HepG2 (cell line): ENCODE data around the gene MACROD2. TPM values are rescaled to one million over a fixed set of nuclear protein-coding genes. Genes with fewer than 3 reads are reported as not detected.

Source experiments
- ATAC-seq: fragments of 200-7000 bp; cut with Tn5 transposase; 3 replicates; pipeline ENCODE4 v1.9.1; 2020; ENCODE audit warnings: mild to moderate bottlenecking, moderate library complexity
- BruUV-seq: library from RNA; stranded (reverse); fragments of 400-500 nt; replicated peaks from 2 replicates; lab custom pipeline; 2021; lab: Mats Ljungman, UMichigan
- CTCF ChIA-PET: fragments of 300-600 bp; formaldehyde crosslinking; extraction: SDS; loops from one replicate; lab custom pipeline; 2021; ENCODE audit warnings: low total read pairs, inconsistent platforms, low intra/inter-chr PET ratio; lab: Yijun Ruan, JAX
- POLR2A ChIA-PET: fragments of 350-600 bp; sonication (Branson Sonifier 250); formaldehyde crosslinking; loops from one replicate; lab custom pipeline; 2020; ENCODE audit warnings: antibody characterized with exemption, inconsistent platforms; lab: Yijun Ruan, JAX
- DNase-seq: peaks from one replicate; pipeline ENCODE4 v3.0.0-alpha.2; 2015; ENCODE audit warnings: low spot score
- FAIRE-seq: peaks from 3 replicates; lab custom pipeline; 2011; peaks lifted over from hg19 to GRCh38; lab: Jason Lieb, UNC
- H2AFZ ChIP-seq: one replicate; pipeline ENCODE4 v1.6.1; 2011; ENCODE audit warnings: low read length, inconsistent platforms
- H3K27ac ChIP-seq: fragments of 300-600 bp; 3 replicates; pipeline ENCODE4 v1.8.0; 2011; ENCODE audit warnings: mixed run types, mild to moderate bottlenecking, mixed read lengths, low read length, inconsistent platforms; ENCODE audit not compliant: insufficient read depth; ENCODE audit errors: extremely low read length
- H3K27me3 ChIP-seq, 2 experiments: fragments of 200-600 bp in 1 of 2; 2 replicates in 1 of 2; 3 replicates in 1 of 2; pipeline versions ENCODE4 v1.6.0 to v1.8.0; 2011; ENCODE audit warnings: low read length in 2 of 2, mild to moderate bottlenecking in 2 of 2, moderate library complexity in 2 of 2, inconsistent platforms in 1 of 2; ENCODE audit not compliant: insufficient read depth in 2 of 2, control insufficient read depth in 1 of 2
- H3K36me3 ChIP-seq, 2 experiments: fragments of 200-600 bp in 1 of 2; replicated peaks in 1 of 2; 2 replicates in 1 of 2; 3 replicates in 1 of 2; pipeline versions ENCODE4 v1.5.1 to v1.8.0; 2011; ENCODE audit warnings: low read length in 2 of 2, inconsistent platforms in 1 of 2; ENCODE audit not compliant: insufficient read depth in 2 of 2, control insufficient read depth in 1 of 2
- H3K4me1 ChIP-seq: 2 replicates; pipeline ENCODE4 v1.5.1; 2012; ENCODE audit warnings: low read length, inconsistent platforms; ENCODE audit not compliant: insufficient read depth
- H3K4me2 ChIP-seq: 2 replicates; pipeline ENCODE4 v1.6.0; 2011; ENCODE audit warnings: low read depth, low read length, inconsistent platforms
- H3K4me3 ChIP-seq, 3 experiments: fragments of 200-600 bp in 1 of 3; sonication (generic), shearing (Covaris generic) in 1 of 3; replicated peaks in 1 of 3; 2 replicates each; pipeline ENCODE4 v1.5.1; 2011 to 2016; ENCODE audit warnings: low read length in 3 of 3, inconsistent platforms in 2 of 3, low read depth in 2 of 3, mild to moderate bottlenecking in 2 of 3, control low read depth in 1 of 3, mixed read lengths in 1 of 3; ENCODE audit not compliant: insufficient read depth in 1 of 3
- H3K79me2 ChIP-seq: one replicate; pipeline ENCODE4 v1.6.1; 2011; ENCODE audit warnings: low read length, inconsistent platforms; ENCODE audit not compliant: insufficient read depth
- H3K9ac ChIP-seq: 2 replicates; pipeline ENCODE4 v1.6.0; 2011; ENCODE audit warnings: mild to moderate bottlenecking, low read depth, low read length, inconsistent platforms; ENCODE audit not compliant: insufficient read depth
- H3K9me3 ChIP-seq: 2 replicates; pipeline ENCODE4 v1.5.1; 2012; ENCODE audit warnings: mild to moderate bottlenecking, low read length
- H4K20me1 ChIP-seq: 2 replicates; pipeline ENCODE4 v1.6.0; 2011; ENCODE audit warnings: inconsistent platforms, mild to moderate bottlenecking, low read length, moderate library complexity; ENCODE audit not compliant: insufficient read depth
- ATF6 ChIP-seq: sonication (generic); formaldehyde crosslinking; conservative IDR thresholded peaks from 2 replicates; pipeline ENCODE4 v1.4.0; 2020; ENCODE audit warnings: missing genetic modification reagents
- BORCS8-MEF2B ChIP-seq: sonication (generic); formaldehyde crosslinking; IDR thresholded peaks from 2 replicates; pipeline ENCODE4 v1.8.0; 2022; ENCODE audit warnings: mild to moderate bottlenecking, missing genetic modification reagents
- KLF6 ChIP-seq: IDR thresholded peaks from 2 replicates; pipeline ENCODE4 v1.8.0; 2016; ENCODE audit warnings: missing biosample characterization, missing genetic modification reagents
- MAFK ChIP-seq, 2 experiments: IDR thresholded peaks in 1 of 2; conservative IDR thresholded peaks in 1 of 2; 2 replicates each; pipeline ENCODE4 v1.6.1; 2011; ENCODE audit warnings: improper control_type of control experiment in 2 of 2, low read length in 2 of 2
- NR3C1 ChIP-seq: sonication (generic); formaldehyde crosslinking; IDR thresholded peaks from 2 replicates; pipeline ENCODE4 v1.4.0; 2020; ENCODE audit warnings: missing genetic modification reagents
- RCOR2 ChIP-seq: IDR thresholded peaks from 2 replicates; pipeline ENCODE4 v1.6.1; 2016; ENCODE audit warnings: missing biosample characterization, missing genetic modification reagents
- REPIN1 ChIP-seq: sonication (generic); formaldehyde crosslinking; IDR thresholded peaks from 2 replicates; pipeline ENCODE4 v1.8.0; 2022; ENCODE audit warnings: missing genetic modification reagents, low read depth, mild to moderate bottlenecking, borderline replicate concordance
- SMAD9 ChIP-seq: sonication (generic); formaldehyde crosslinking; IDR thresholded peaks from 2 replicates; pipeline ENCODE4 v1.5.1; 2020; ENCODE audit warnings: mild to moderate bottlenecking, missing genetic modification reagents
- ZBTB7A ChIP-seq: sonication (generic); formaldehyde crosslinking; IDR thresholded peaks from 2 replicates; pipeline ENCODE4 v1.8.0; 2022; ENCODE audit warnings: mild to moderate bottlenecking, missing genetic modification reagents
- ZNF33B ChIP-seq: sonication (generic); formaldehyde crosslinking; IDR thresholded peaks from 2 replicates; pipeline ENCODE4 v1.5.1; 2020; ENCODE audit warnings: mild to moderate bottlenecking, missing genetic modification reagents
- ZNF468 ChIP-seq: sonication (generic); formaldehyde crosslinking; IDR thresholded peaks from 2 replicates; pipeline ENCODE4 v1.8.0; 2022; ENCODE audit warnings: mild to moderate bottlenecking, moderate library complexity, missing genetic modification reagents
- ZNF549 ChIP-seq: sonication (generic); formaldehyde crosslinking; IDR thresholded peaks from 2 replicates; pipeline ENCODE4 v1.5.0; 2020; ENCODE audit warnings: missing genetic modification reagents
- ZNF616 ChIP-seq: sonication (generic); formaldehyde crosslinking; IDR thresholded peaks from 2 replicates; pipeline ENCODE4 v1.5.0; 2020; ENCODE audit warnings: low read depth, mild to moderate bottlenecking, missing genetic modification reagents
- ZNF816 ChIP-seq: sonication (generic); formaldehyde crosslinking; IDR thresholded peaks from 2 replicates; pipeline ENCODE4 v1.8.0; 2022; ENCODE audit warnings: missing genetic modification reagents, mild to moderate bottlenecking, borderline replicate concordance
- ZSCAN31 ChIP-seq: sonication (generic); formaldehyde crosslinking; IDR thresholded peaks from 2 replicates; pipeline ENCODE4 v1.5.0; 2020; ENCODE audit warnings: low read depth, mild to moderate bottlenecking, missing genetic modification reagents
- WGBS: methylation state at CpG from one replicate; pipeline ENCODE4 v1.1.6; 2017; ENCODE audit warnings: low lambda C conversion rate; 5-methylcytosine and 5-hydroxymethylcytosine counted together
- in situ Hi-C: cut with HindIII; loops from 2 replicates; pipeline ENCODE4 v1.10.0; 2017; ENCODE audit warnings: low pct_unique_long_range_greater_than_20kb; ENCODE audit not compliant: extremely low pct_ligation_motif_present
- intact Hi-C: fragments of 100-400 bp; cut with micrococcal nuclease; formaldehyde crosslinking; loops from one replicate; pipeline ENCODE4 v1.10.0; 2022; ENCODE audit not compliant: unreplicated experiment
- polyA plus RNA-seq, 8 experiments: library from polyadenylated mRNA; depleted of rRNA in 3 of 8; stranded (reverse) in 7 of 8; unstranded in 1 of 8; fragments of >200 nt; fragmentation: Illumina TruSeq in 4 of 8; extraction: Trizol in 4 of 8; gene quantifications; 2 replicates each; pipeline versions ENCODE4 v1.2.1 to v1.2.3, GENCODE V29; 2011 to 2016; ENCODE audit warnings: low read depth in 4 of 8, missing spikeins in 1 of 8, mixed read lengths in 1 of 8; ENCODE audit not compliant: insufficient read depth in 1 of 8
- total RNA-seq, 5 experiments: library from RNA; depleted of rRNA; stranded (reverse); fragments of >200 nt; fragmentation: Illumina TruSeq; extraction: Trizol; gene quantifications; 2 replicates each; pipeline ENCODE4 v1.2.3, GENCODE V29; 2016; ENCODE audit warnings: low read depth in 1 of 5
- TF ChIP-seq, protein P1 (sequence below): sonication (generic); formaldehyde crosslinking; IDR thresholded peaks from 2 replicates; pipeline ENCODE4 v1.4.0; 2020; ENCODE audit warnings: missing genetic modification reagents

Gene MACROD2
- total and polyA plus RNA-seq, 2 of the 13 experiments (the other 11 are each of a cell fraction or from before 2014, with no cell fraction given): 0.13 to 0.51 TPM

DNA sequence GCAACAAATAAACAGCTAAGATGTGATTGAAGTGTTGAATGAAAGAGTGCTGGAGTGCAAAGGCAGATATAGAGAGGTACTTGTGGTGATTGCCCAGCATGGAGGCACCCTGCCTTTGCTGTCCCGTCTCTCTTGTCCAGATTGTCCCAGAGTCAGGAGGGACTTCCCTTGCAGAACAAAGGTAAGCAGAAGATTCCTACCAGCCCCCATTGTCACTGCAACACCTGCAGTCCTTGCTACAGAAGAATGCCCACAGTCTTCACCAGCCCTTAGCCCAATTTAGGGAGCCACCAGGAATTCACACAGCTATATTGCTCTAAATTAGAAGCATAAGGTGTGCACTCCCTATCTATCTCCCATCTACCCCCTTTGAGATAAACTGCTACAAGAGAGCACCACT is 2086.1 kb downstream of the MACROD2 start:
- CTCF ChIA-PET: no interaction called here
- in situ Hi-C loops: no loop called here
- Histone ChIP-seq H2AFZ (no peak overlapping the region), H3K9ac (no peak overlapping the region)
- TF ChIP-seq ZNF549: no peak
- TF ChIP-seq ZNF816: no peak
- no peak for TF ChIP-seq ZBTB7A (CRISPR knock-in tag)
- TF ChIP-seq MAFK (conservative IDR thresholded peaks at IDR 0.05 in 1 of 2, IDR thresholded peaks at IDR 0.05 in 1 of 2; ENCODE audit: low read length in 2 of 2): no peak
- TF ChIP-seq ZSCAN31 (CRISPR knock-in tag): no peak
- TF ChIP-seq, protein P1, sequence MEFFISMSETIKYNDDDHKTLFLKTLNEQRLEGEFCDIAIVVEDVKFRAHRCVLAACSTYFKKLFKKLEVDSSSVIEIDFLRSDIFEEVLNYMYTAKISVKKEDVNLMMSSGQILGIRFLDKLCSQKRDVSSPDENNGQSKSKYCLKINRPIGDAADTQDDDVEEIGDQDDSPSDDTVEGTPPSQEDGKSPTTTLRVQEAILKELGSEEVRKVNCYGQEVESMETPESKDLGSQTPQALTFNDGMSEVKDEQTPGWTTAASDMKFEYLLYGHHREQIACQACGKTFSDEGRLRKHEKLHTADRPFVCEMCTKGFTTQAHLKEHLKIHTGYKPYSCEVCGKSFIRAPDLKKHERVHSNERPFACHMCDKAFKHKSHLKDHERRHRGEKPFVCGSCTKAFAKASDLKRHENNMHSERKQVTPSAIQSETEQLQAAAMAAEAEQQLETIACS: no peak
- no peak for TF ChIP-seq ATF6 (CRISPR knock-in tag)
- no peak for TF ChIP-seq RCOR2
- no peak for TF ChIP-seq ZNF33B
- TF ChIP-seq NR3C1 (CRISPR knock-in tag): no peak
- TF ChIP-seq ZNF616: no peak
- no peak for TF ChIP-seq BORCS8-MEF2B (CRISPR knock-in tag)
- no peak for TF ChIP-seq KLF6
- no peak for TF ChIP-seq ZNF468 (CRISPR knock-in tag)
- no peak for TF ChIP-seq SMAD9 (CRISPR knock-in tag)
- no peak for TF ChIP-seq REPIN1 (CRISPR knock-in tag)
- TF ChIP-seq, all 625 proteins: peak for 0
- Histone ChIP-seq H3K36me3 (no peaks in the 10 kb centered on the region), H3K79me2 (no peaks in the 10 kb centered on the region), H3K27me3 (no peaks in the 10 kb centered on the region), H3K9me3 (peaks cover 44% of the 10 kb centered on the region), H3K4me1 (no peaks in the 10 kb centered on the region), H4K20me1 (no peaks in the 10 kb centered on the region), H3K4me2 (no peak overlapping the region), H3K4me3 (no peak overlapping the region), H3K27ac (no peak overlapping the region)
- no peak for ATAC-seq
- no TSS peak for BruUV-seq
- no peak for FAIRE-seq
- POLR2A ChIA-PET: no interaction called here
- 0% methylated on average over 1 of the region's 1 CpG for WGBS
- intact Hi-C loops: no loop called here
- no peak for DNase-seq
